H9 (cell line): Measurements from ENCODE around the gene FANCG. TPM values are rescaled to one million over a fixed set of nuclear protein-coding genes. Genes with fewer than 3 reads are reported as not detected.

ENCODE experiments used
- DNase-seq: peaks from one replicate; pipeline ENCODE4 v3.0.0-alpha.2; 2017
- H2AFZ ChIP-seq: one replicate; pipeline ENCODE4 v1.6.1; 2013; ENCODE audit warnings: mild to moderate bottlenecking, low read length, control low read depth, moderate library complexity
- H2AK5ac ChIP-seq: 2 replicates; pipeline ENCODE4 v1.6.1; 2013; ENCODE audit warnings: low read length, control low read depth, mixed read lengths; ENCODE audit not compliant: insufficient read length
- H2BK120ac ChIP-seq: one replicate; pipeline ENCODE4 v1.6.1; 2013; ENCODE audit warnings: low read depth, mild to moderate bottlenecking, low read length, control low read depth, inconsistent platforms; ENCODE audit not compliant: poor library complexity, severe bottlenecking
- H2BK12ac ChIP-seq: 2 replicates; pipeline ENCODE4 v1.6.1; 2013; ENCODE audit warnings: low read length, control low read depth, mixed read lengths, low read depth; ENCODE audit not compliant: insufficient read length
- H2BK15ac ChIP-seq: 2 replicates; pipeline ENCODE4 v1.6.1; 2013; ENCODE audit warnings: low read depth, low read length, control low read depth
- H2BK20ac ChIP-seq: one replicate; pipeline ENCODE4 v1.6.1; 2013; ENCODE audit warnings: low read depth, mild to moderate bottlenecking, low read length, control low read depth, inconsistent platforms; ENCODE audit not compliant: poor library complexity, severe bottlenecking
- H2BK5ac ChIP-seq: 2 replicates; pipeline ENCODE4 v1.6.1; 2013; ENCODE audit warnings: low read length, control low read depth, mixed read lengths; ENCODE audit not compliant: insufficient read length
- H3K14ac ChIP-seq: 2 replicates; pipeline ENCODE4 v1.6.1; 2013; ENCODE audit warnings: low read length, control low read depth; ENCODE audit not compliant: insufficient read depth
- H3K18ac ChIP-seq: 2 replicates; pipeline ENCODE4 v1.6.1; 2013; ENCODE audit warnings: low read depth, mild to moderate bottlenecking, mixed read lengths, low read length, control low read depth; ENCODE audit not compliant: insufficient read length
- H3K23ac ChIP-seq: 2 replicates; pipeline ENCODE4 v1.6.1; 2013; ENCODE audit warnings: low read length, control low read depth, mixed read lengths, low read depth; ENCODE audit not compliant: insufficient read length
- H3K23me2 ChIP-seq: 2 replicates; pipeline ENCODE4 v1.6.1; 2013; ENCODE audit warnings: low read depth, mild to moderate bottlenecking, mixed read lengths, low read length, control low read depth; ENCODE audit not compliant: insufficient read length, poor library complexity, severe bottlenecking
- H3K27ac ChIP-seq: 2 replicates; pipeline ENCODE4 v1.5.1; 2013; ENCODE audit warnings: low read length, control low read depth, mixed read lengths, low read depth; ENCODE audit not compliant: insufficient read length
- H3K27me3 ChIP-seq: 2 replicates; pipeline ENCODE4 v1.6.1; 2013; ENCODE audit warnings: low read length, control low read depth, inconsistent platforms; ENCODE audit not compliant: insufficient read depth
- H3K4ac ChIP-seq: 2 replicates; pipeline ENCODE4 v1.6.1; 2013; ENCODE audit warnings: low read depth, mild to moderate bottlenecking, control low read depth, inconsistent platforms, low read length, moderate library complexity
- H3K4me1 ChIP-seq: 2 replicates; pipeline ENCODE4 v1.6.1; 2013; ENCODE audit warnings: low read length, control low read depth, inconsistent platforms; ENCODE audit not compliant: insufficient read depth
- H3K4me2 ChIP-seq: 2 replicates; pipeline ENCODE4 v1.6.1; 2013; ENCODE audit warnings: low read length, control low read depth, mixed read lengths; ENCODE audit not compliant: insufficient read length, insufficient read depth
- H3K56ac ChIP-seq: 2 replicates; pipeline ENCODE4 v1.6.1; 2013; ENCODE audit warnings: low read depth, mild to moderate bottlenecking, mixed read lengths, low read length, control low read depth; ENCODE audit not compliant: insufficient read length
- H3K79me1 ChIP-seq: 2 replicates; pipeline ENCODE4 v1.6.1; 2013; ENCODE audit warnings: low read depth, mild to moderate bottlenecking, moderate library complexity, low read length, control low read depth, inconsistent platforms; ENCODE audit not compliant: insufficient read depth, poor library complexity, severe bottlenecking
- H3K79me2 ChIP-seq: 2 replicates; pipeline ENCODE4 v1.6.1; 2013; ENCODE audit warnings: low read length, control low read depth, inconsistent platforms; ENCODE audit not compliant: insufficient read depth
- H3K9ac ChIP-seq: 2 replicates; pipeline ENCODE4 v1.6.1; 2013; ENCODE audit warnings: low read length, control low read depth, mixed read lengths; ENCODE audit not compliant: insufficient read length; ENCODE audit errors: extremely low read depth
- H3K9me3 ChIP-seq: one replicate; pipeline ENCODE4 v1.6.1; 2013; ENCODE audit warnings: low read depth, low read length, inconsistent platforms; ENCODE audit not compliant: control insufficient read depth
- H3T11ph ChIP-seq: one replicate; pipeline ENCODE4 v1.6.1; 2013; ENCODE audit warnings: mild to moderate bottlenecking, low read length, control low read depth, inconsistent platforms
- H4K20me1 ChIP-seq: one replicate; pipeline ENCODE4 v1.6.1; 2013; ENCODE audit not compliant: control insufficient read depth, insufficient read length, insufficient read depth
- H4K5ac ChIP-seq: 2 replicates; pipeline ENCODE4 v1.6.1; 2013; ENCODE audit warnings: low read depth, mild to moderate bottlenecking, mixed read lengths, low read length, control low read depth; ENCODE audit not compliant: insufficient read length
- H4K8ac ChIP-seq: replicated peaks from 2 replicates; pipeline ENCODE4 v1.6.1; 2013; ENCODE audit warnings: low read length, control low read depth, mixed read lengths, low read depth; ENCODE audit not compliant: insufficient read length
- H4K91ac ChIP-seq: 2 replicates; pipeline ENCODE4 v1.6.1; 2013; ENCODE audit warnings: low read depth, mild to moderate bottlenecking, moderate library complexity, mixed read lengths, low read length, control low read depth; ENCODE audit not compliant: insufficient read length
- H3K27ac Mint-ChIP-seq, 3 experiments: 2 replicates in 2 of 3; 3 replicates in 1 of 3; pipeline ENCODE4 v1.8.0; 2020 to 2021; ENCODE audit warnings: mixed read lengths in 3 of 3, mild to moderate bottlenecking in 1 of 3, moderate library complexity in 1 of 3
- H3K27me3 Mint-ChIP-seq: 2 replicates; pipeline ENCODE4 v1.8.0; 2021; ENCODE audit warnings: low read depth, mild to moderate bottlenecking, moderate library complexity, mixed read lengths
- H3K36me3 Mint-ChIP-seq, 3 experiments: 2 replicates in 2 of 3; 3 replicates in 1 of 3; pipeline ENCODE4 v1.8.0; 2020 to 2021; ENCODE audit warnings: low read depth in 3 of 3, mixed read lengths in 3 of 3; ENCODE audit not compliant: insufficient read depth in 1 of 3
- H3K4me1 Mint-ChIP-seq, 2 experiments: 2 replicates each; pipeline ENCODE4 v1.8.0; 2020; ENCODE audit warnings: mixed read lengths in 2 of 2
- H3K4me3 Mint-ChIP-seq, 2 experiments: 2 replicates in 1 of 2; 3 replicates in 1 of 2; pipeline ENCODE4 v1.8.0; 2020 to 2021; ENCODE audit warnings: mild to moderate bottlenecking in 2 of 2, mixed read lengths in 2 of 2, moderate library complexity in 1 of 2
- H3K9me3 Mint-ChIP-seq, 2 experiments: 2 replicates in 1 of 2; 3 replicates in 1 of 2; pipeline ENCODE4 v1.8.0; 2020; ENCODE audit warnings: mild to moderate bottlenecking in 2 of 2, mixed read lengths in 2 of 2, moderate library complexity in 1 of 2
- CTCF ChIP-seq: fragments of 200-600 bp; sonication (generic); conservative IDR thresholded peaks from 3 replicates; pipeline ENCODE4 v1.8.0; 2021; ENCODE audit warnings: antibody characterized with exemption, mild to moderate bottlenecking
- WGBS: extraction: QIAGEN DNeasy Blood & Tissue Kit; methylation state at CpG from one replicate; pipeline ENCODE4 v1.1.7; 2013; ENCODE audit warnings: missing lambda C conversion rate, low lambda C conversion rate, mixed read lengths; ENCODE audit not compliant: insufficient read length; ENCODE audit errors: extremely low coverage; 5-methylcytosine and 5-hydroxymethylcytosine counted together
- total RNA-seq: library from RNA; stranded (reverse); gene quantifications from 2 replicates; pipeline ENCODE4 v1.2.1, GENCODE V29; 2021

The FANCG gene
- total RNA-seq, 1 experiment from 2014 or later = 86.9 TPM

GRCh38 chr9:35112257-35113020 is 32.7 kb upstream of the FANCG start:
- Histone ChIP-seq H3K23me2 (peaks cover 19% of the 10 kb centered on the region), H2BK120ac (no peak overlapping the region), H4K5ac (no peak overlapping the region), H2BK5ac (no peak overlapping the region), H4K91ac (no peak overlapping the region), H2BK20ac (no peak overlapping the region), H3K4me2 (no peak overlapping the region), H3T11ph (no peak overlapping the region), H3K79me1 (no peaks in the 10 kb centered on the region), H2BK15ac (no peak overlapping the region), H3K4me1 (peaks cover 2% of the 10 kb centered on the region; the same call in 1 of the 2 replicates), H2AFZ (no peak overlapping the region), H3K23ac (no peak overlapping the region), H3K27ac (no peak overlapping the region), H3K4ac (no peak overlapping the region), H3K9ac (no peak overlapping the region), H2BK12ac (no peak overlapping the region), H4K20me1 (no peaks in the 10 kb centered on the region), H4K8ac (no peak overlapping the region), H3K9me3 (no peaks in the 10 kb centered on the region), H3K79me2 (no peaks in the 10 kb centered on the region), H3K56ac (no peak overlapping the region), H3K27me3 (no peaks in the 10 kb centered on the region), H2AK5ac (no peak overlapping the region), H3K18ac (no peak overlapping the region), H3K14ac (no peak overlapping the region)
- DNase-seq = no peak
- WGBS = no CpG with 5 or more reads among the region's 3 CpGs
- peaks cover 43 to 46% of the 10 kb centered on the region in 2 experiments for H3K4me1 Mint-ChIP-seq
- H3K27ac Mint-ChIP-seq = peak overlapping the region in 2 of 3 experiments; percentile 2 to 53; a peak in 2 of 7 replicates
- no peaks in the 10 kb centered on the region for H3K9me3 Mint-ChIP-seq
- peak overlapping the region in 1 of 2 experiments; percentile 81; a peak in 3 of 5 replicates for H3K4me3 Mint-ChIP-seq
- no peaks in the 10 kb centered on the region for H3K27me3 Mint-ChIP-seq
- H3K36me3 Mint-ChIP-seq = peaks cover 0 to 2% (median 0%) of the 10 kb centered on the region in 3 experiments; a peak in 1 of 7 replicates
- no peak for TF ChIP-seq CTCF
